Measurements from ENCODE around the gene CALML3. TPM values are rescaled to one million over a fixed set of nuclear protein-coding genes. Genes with fewer than 3 reads are reported as not detected.

Gene CALML3
- total and polyA plus RNA-seq, 2 donors (not counting 1 experiment from before 2014, with no cell fraction given): not detected

GRCh38 chr10:5545778-5546710 lies 21.3 kb downstream of the CALML3 start:
- DNase-seq (no peak), ATAC-seq (ENCODE audit: low read depth) (no peak)
- H3K4me1 ChIP-seq (ENCODE audit: control insufficient read depth in 2 of 2, insufficient read depth in 2 of 2, low read length in 2 of 2): peaks cover 0 to 7% of the 10 kb centered on the region in 2 donors
- TF ChIP-seq EZH2 (IDR thresholded peaks at IDR 0.05; ENCODE audit: borderline replicate concordance, insufficient read depth, low read depth, low read length, poor library complexity, severe bottlenecking): no peak
- TF ChIP-seq CTCF (IDR thresholded peaks at IDR 0.05): no peak
- peaks cover 3 to 5% (median 3%) of the 10 kb centered on the region in 3 donors for H3K9me3 ChIP-seq (ENCODE audit: control extremely low read depth in 1 of 3, control insufficient read depth in 2 of 3, insufficient read depth in 1 of 3, low read length in 2 of 3)
- H3K4me3 ChIP-seq (ENCODE audit: control extremely low read depth in 1 of 5, extremely low read depth in 1 of 5, insufficient read depth in 1 of 5, low read depth in 2 of 5, low read length in 4 of 5): no peak overlapping the region
- no peaks in the 10 kb centered on the region for H3K79me2 ChIP-seq (ENCODE audit: control insufficient read depth, insufficient read depth, low read length)
- H3K27me3 ChIP-seq (replicated peaks in 1 of 4; ENCODE audit: control extremely low read depth in 1 of 4, control insufficient read depth in 3 of 4, insufficient read depth in 4 of 4, low read length in 3 of 4): no peaks in the 10 kb centered on the region
- H3K27me3 Mint-ChIP-seq: no peaks in the 10 kb centered on the region
- WGBS (ENCODE audit: insufficient coverage): 94% methylated on average over 19 of the region's 23 CpGs
- ChIA-PET CTCF (no interaction called here), POLR2A (no interaction called here)
- peaks cover 3% of the 10 kb centered on the region for H3K9me3 Mint-ChIP-seq (ENCODE audit: insufficient read depth)
- H4K20me1 ChIP-seq (ENCODE audit: control insufficient read depth, insufficient read depth, low read length, poor library complexity, severe bottlenecking): no peaks in the 10 kb centered on the region
- H3K4me3 Mint-ChIP-seq: no peak overlapping the region
- H3K27ac ChIP-seq (ENCODE audit: low read length in 2 of 2): no peak overlapping the region
- H3K27ac Mint-ChIP-seq: no peak overlapping the region
- no peak overlapping the region for H3K4me2 ChIP-seq (replicated peaks; ENCODE audit: low read depth, low read length, poor library complexity, severe bottlenecking)
- intact Hi-C loops (cut with micrococcal nuclease): no loop called here
- no peaks in the 10 kb centered on the region for H3K36me3 ChIP-seq (replicated peaks in 1 of 2; ENCODE audit: control extremely low read depth in 1 of 2, control insufficient read depth in 1 of 2, extremely low read depth in 1 of 2, insufficient read depth in 2 of 2, low read length in 1 of 2)
- no peak overlapping the region for H2AFZ ChIP-seq (ENCODE audit: insufficient read depth, low read depth, low read length, poor library complexity, severe bottlenecking)
- no peak overlapping the region for H3K9ac ChIP-seq (ENCODE audit: low read length)
- H3K4me1 Mint-ChIP-seq: no peaks in the 10 kb centered on the region

Data from B cell (primary cell).